GM19099 (cell line): ENCODE results near the gene B3GNT3.
A peak's percentile ranks its signal among the peaks of the same experiment; 100 is the strongest.

ENCODE experiments used
- POLR2A ChIP-seq: IDR thresholded peaks from 3 replicates; pipeline ENCODE4 v1.6.1; 2011; ENCODE audit warnings: low read depth; ENCODE audit not compliant: insufficient read length; ENCODE audit errors: extremely low read depth

The B3GNT3 gene

GRCh38 chr19:17794731-17795494 is at the start of gene B3GNT3:
Gene B3GNT3 (plus strand): TSS chr19:17795138. CDS start chr19:17807808, 12,670 bp downstream.
- no peak for TF ChIP-seq POLR2A

- peak; percentile 39 for TF ChIP-seq POLR2A
These were observed 47.5 kb upstream of the B3GNT3 start for GRCh38 chr19:17747205-17748098.

GRCh38 chr19:17748884-17749638 is 45.9 kb upstream of the B3GNT3 start:
- TF ChIP-seq POLR2A, result no peak

- TF ChIP-seq POLR2A, result no peak
These were observed 45.0 kb upstream of the B3GNT3 start for GRCh38 chr19:17749912-17750317.

- TF ChIP-seq POLR2A, result peak; percentile 68
These were observed 43.6 kb upstream of the B3GNT3 start, which contains the start of gene FCHO1 for GRCh38 chr19:17751103-17751911. Gene FCHO1 (plus strand): TSS chr19:17751477. CDS start chr19:17755165, 3,688 bp downstream.

GRCh38 chr19:17751912-17752273 is 43.0 kb upstream of the B3GNT3 start:
- TF ChIP-seq POLR2A, result no peak

GRCh38 chr19:17752865-17753639 is 41.9 kb upstream of the B3GNT3 start:
- TF ChIP-seq POLR2A, result no peak

- TF ChIP-seq POLR2A, result no peak
These were observed 41.0 kb upstream of the B3GNT3 start for GRCh38 chr19:17753976-17754375.

- no peak for TF ChIP-seq POLR2A
These were observed 40.1 kb upstream of the B3GNT3 start for GRCh38 chr19:17754634-17755442.

- TF ChIP-seq POLR2A, result no peak
These were observed 39.5 kb upstream of the B3GNT3 start for GRCh38 chr19:17755443-17755890.

GRCh38 chr19:17755977-17756670 is 38.8 kb upstream of the B3GNT3 start:
- TF ChIP-seq POLR2A, result no peak

- TF ChIP-seq POLR2A, result no peak
These were observed 37.8 kb upstream of the B3GNT3 start for GRCh38 chr19:17757125-17757524.
